HG02885 (cell line): ENCODE results near the gene NDE1.
"Not testable (repeated sequence)": the region's sequence is repeated elsewhere in the genome, so short reads cannot be mapped to it uniquely, and the experiment has no call there.

ENCODE experiments used
- ATAC-seq: cut with Tn5 transposase; IDR thresholded peaks from one replicate; pipeline ENCODE4 v1.9.1; 2021; ENCODE audit warnings: mild to moderate bottlenecking; ENCODE audit not compliant: unreplicated experiment, poor library complexity

NDE1 gene

GRCh38 chr16:15650019-15650697, at the start of gene NDE1:
Gene NDE1, plus strand, starts transcription at chr16:15650245. Its CDS starts 14,534 bp downstream, at chr16:15664779.
- ATAC-seq = peak; percentile 79

DNA sequence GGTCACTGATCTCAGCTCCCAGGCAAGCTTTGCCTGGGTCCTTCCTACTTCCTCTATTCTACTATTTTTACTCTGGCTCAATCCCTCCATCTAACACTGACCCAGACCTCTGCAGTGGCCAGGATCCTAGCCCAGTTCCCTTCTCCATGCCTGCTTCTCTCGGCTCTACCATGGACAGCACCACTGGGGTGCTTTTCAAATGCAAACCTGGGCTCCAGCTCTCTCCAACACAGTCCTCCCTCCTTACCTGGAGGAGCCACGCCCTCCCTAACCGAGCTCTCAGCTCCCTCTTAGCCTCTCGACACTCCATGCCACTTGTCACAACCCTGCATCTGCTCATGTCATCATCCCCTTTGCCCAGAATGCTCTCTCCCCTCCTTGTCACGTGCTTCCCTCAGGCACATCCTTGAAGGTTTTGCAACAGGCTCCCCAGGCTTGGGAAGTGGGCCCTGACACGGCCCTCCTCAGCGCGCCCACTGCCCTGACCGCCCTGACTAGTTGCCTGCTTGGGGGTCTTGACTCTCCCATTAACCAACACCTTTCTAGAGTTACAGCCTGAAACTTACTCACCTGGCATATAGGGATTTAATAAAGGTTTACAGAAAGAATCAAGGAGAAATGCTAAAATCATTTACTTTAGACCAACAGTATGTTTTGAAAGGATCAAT, 48.7 kb upstream of the NDE1 start:
- no peak for ATAC-seq

- no peak for ATAC-seq
Observed at GRCh38 chr16:15602285-15603044, 47.6 kb upstream of the NDE1 start.

- ATAC-seq = no peak
Observed at GRCh38 chr16:15604460-15605440, 45.3 kb upstream of the NDE1 start.

- no peak for ATAC-seq
Observed at GRCh38 chr16:15605839-15606517, 44.1 kb upstream of the NDE1 start.

GRCh38 chr16:15606518-15607220, 43.4 kb upstream of the NDE1 start:
- ATAC-seq = no peak

GRCh38 chr16:15607221-15607699, 42.8 kb upstream of the NDE1 start:
- ATAC-seq = not testable (repeated sequence)

DNA sequence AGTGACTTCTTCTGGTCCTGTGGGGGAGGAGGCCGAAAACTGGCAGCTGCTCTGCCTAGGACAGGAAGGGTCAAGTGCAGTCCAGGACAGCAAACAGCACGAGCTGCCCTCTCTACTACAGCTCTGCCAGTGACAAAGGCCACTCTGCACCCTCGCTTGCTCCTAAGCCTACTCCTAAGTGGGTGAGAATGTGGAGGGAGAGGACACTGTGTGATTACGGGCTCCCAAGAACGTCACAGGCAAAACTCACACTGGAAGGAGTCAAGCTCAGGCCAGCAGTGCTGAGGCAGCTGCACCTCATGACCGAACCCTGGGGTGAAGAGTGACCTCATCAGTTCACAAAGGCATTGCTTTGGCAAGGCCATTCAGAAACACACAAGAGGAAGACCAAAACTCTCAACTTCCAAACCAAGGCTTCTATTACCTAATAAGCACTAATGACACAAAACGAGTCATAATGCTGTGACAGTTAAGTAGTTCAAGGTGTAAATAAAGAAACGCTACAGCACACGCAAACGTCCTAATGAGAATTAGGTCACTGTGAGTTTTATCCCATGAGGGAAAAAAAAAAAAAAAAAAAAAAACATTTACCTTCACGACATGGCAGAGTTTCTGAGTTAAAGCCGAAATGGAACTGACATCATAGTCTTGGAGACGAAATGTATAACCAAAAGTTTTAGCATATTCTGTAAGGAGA, 42.2 kb upstream of the NDE1 start:
- ATAC-seq = no peak

GRCh38 chr16:15608398-15609285, 41.4 kb upstream of the NDE1 start:
- ATAC-seq = no peak

DNA sequence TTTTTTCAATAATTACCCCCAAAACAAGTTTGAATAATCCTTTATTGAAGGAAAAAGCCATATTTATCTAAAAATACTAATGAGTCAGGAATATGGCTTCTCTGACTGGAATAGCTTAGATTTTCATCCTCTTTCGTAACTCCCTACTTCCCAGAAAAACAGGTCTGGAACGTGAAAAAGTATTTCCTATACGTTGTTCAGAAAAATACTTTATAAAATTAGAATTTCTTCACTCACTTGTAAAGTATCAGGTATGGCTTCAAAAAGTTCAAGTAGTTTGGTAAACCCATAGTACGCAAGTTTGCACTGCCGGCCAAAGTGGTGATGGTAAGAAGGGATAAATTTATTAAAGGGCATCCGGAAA, 40.8 kb upstream of the NDE1 start:
- ATAC-seq = no peak

GRCh38 chr16:15610369-15610871, 39.6 kb upstream of the NDE1 start:
- ATAC-seq = no peak

- no peak for ATAC-seq
Observed at GRCh38 chr16:15611610-15612009, 38.4 kb upstream of the NDE1 start.

GRCh38 chr16:15613676-15614075, 36.4 kb upstream of the NDE1 start:
- ATAC-seq = no peak

- ATAC-seq = no peak
Observed at GRCh38 chr16:15616012-15616411, 34.0 kb upstream of the NDE1 start.

- no peak for ATAC-seq
Observed at GRCh38 chr16:15616475-15617165, 33.4 kb upstream of the NDE1 start.

DNA sequence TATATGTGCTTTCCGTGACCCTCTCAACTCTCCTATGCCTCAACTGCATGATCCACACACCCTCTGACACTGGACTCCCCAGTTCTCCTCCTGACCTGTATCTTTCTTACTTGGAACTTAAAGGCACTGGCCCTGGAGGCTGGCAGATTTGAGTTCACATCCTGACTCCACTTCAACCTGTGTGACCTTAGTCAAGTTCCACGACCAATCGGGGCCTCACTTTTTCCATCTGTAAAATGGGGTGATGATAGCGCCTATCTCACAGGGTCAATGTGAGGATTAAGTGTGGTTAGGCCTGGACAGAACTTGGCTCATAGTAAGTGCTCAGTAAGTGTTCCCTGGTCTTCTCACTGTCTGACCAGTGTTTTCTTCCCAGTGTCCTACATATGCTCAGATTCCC, 32.1 kb upstream of the NDE1 start:
- no peak for ATAC-seq

GRCh38 chr16:15618392-15618791, 31.7 kb upstream of the NDE1 start:
- ATAC-seq = no peak
